ENCODE measurements around the gene POMGNT2.

GRCh38 chr3:43073116-43073835 lies 32.6 kb downstream of the POMGNT2 start:
- TF ChIP-seq CTCF (IDR thresholded peaks at IDR 0.05; ENCODE audit: low read depth, low read length, missing input control) = no peak
- no peak for TF ChIP-seq TAF1 (conservative IDR thresholded peaks at IDR 0.05)
- TF ChIP-seq RAD21 (IDR thresholded peaks at IDR 0.05) = no peak
- TF ChIP-seq MAX (IDR thresholded peaks at IDR 0.05) = no peak
- no peak for TF ChIP-seq GABPA (IDR thresholded peaks at IDR 0.05 in 1 of 2, conservative IDR thresholded peaks at IDR 0.05 in 1 of 2)
- no peak for TF ChIP-seq FOXA1 (IDR thresholded peaks at IDR 0.05)
- TF ChIP-seq REST (IDR thresholded peaks at IDR 0.05) = no peak
- no peak for TF ChIP-seq FOXA2 (IDR thresholded peaks at IDR 0.05)
- TF ChIP-seq ZBTB33 (IDR thresholded peaks at IDR 0.05) = no peak
- TF ChIP-seq JUND (IDR thresholded peaks at IDR 0.05) = no peak
- no peak for TF ChIP-seq SP1 (IDR thresholded peaks at IDR 0.05)
- no peak for TF ChIP-seq ATF3 (IDR thresholded peaks at IDR 0.05)

Data from liver (tissue), 3 donors.